HCT116 (cell line): ENCODE results near the gene DARS1. TPM values are rescaled to one million over a fixed set of nuclear protein-coding genes. Genes with fewer than 3 reads are reported as not detected.

Source experiments
- ATAC-seq: fragments of 200-7000 bp; cut with Tn5 transposase; 2 replicates; pipeline ENCODE4 v1.9.1; 2020; ENCODE audit warnings: mild to moderate bottlenecking, moderate library complexity
- BruUV-seq: library from RNA; stranded (reverse); fragments of 400-500 nt; replicated peaks from 2 replicates; lab custom pipeline; 2021; lab: Mats Ljungman, UMichigan
- CTCF ChIA-PET: fragments of 300-600 bp; sonication (Branson Sonifier 250); formaldehyde crosslinking; loops from one replicate; lab custom pipeline; 2021; ENCODE audit warnings: antibody characterized with exemption; lab: Charles Lee
- POLR2A ChIA-PET: fragments of 300-600, 350-600 bp; sonication (Branson Sonifier 250); formaldehyde crosslinking; loops from one replicate; lab custom pipeline; 2021; ENCODE audit warnings: antibody characterized with exemption; lab: Charles Lee
- RAD21 ChIA-PET, 2 experiments: fragments of 300-600 bp; sonication (Branson Sonifier 250); formaldehyde crosslinking; loops; one replicate each; lab custom pipeline; 2023; ENCODE audit warnings: low total read pairs in 2 of 2; ENCODE audit not compliant: uncharacterized antibody in 2 of 2, unreplicated experiment in 2 of 2, low non-redundant PET in 1 of 2; lab: Charles Lee
- DNase-seq: peaks from one replicate; pipeline ENCODE4 v3.0.0-alpha.2; 2010; ENCODE audit warnings: low read depth, low spot score
- H2AFZ ChIP-seq: fragments of 200-600 bp; shearing (Covaris generic), sonication (generic); 2 replicates; pipeline ENCODE4 v1.6.1; 2017; ENCODE audit warnings: low read depth, mixed run types, mixed read lengths, antibody characterized with exemption, low read length; ENCODE audit not compliant: poor library complexity, severe bottlenecking
- H3K27ac ChIP-seq: 2 replicates; pipeline ENCODE4 v1.5.1; 2012; ENCODE audit warnings: low read depth, low read length
- H3K27me3 ChIP-seq: fragments of 200-600 bp; sonication (generic); 2 replicates; pipeline ENCODE4 v1.6.1; 2016; ENCODE audit warnings: mixed run types, low read length, mixed read lengths; ENCODE audit not compliant: insufficient read depth
- H3K36me3 ChIP-seq, 2 experiments: fragments of 200-500 bp in 1 of 2; fragments of 200-600 bp in 1 of 2; sonication (Bioruptor generic) in 1 of 2; sonication (generic) in 1 of 2; 2 replicates each; pipeline versions ENCODE4 v1.5.1 to v1.6.1; 2014 to 2016; ENCODE audit warnings: low read length in 2 of 2, inconsistent platforms in 1 of 2, mixed read lengths in 1 of 2, mixed run types in 1 of 2; ENCODE audit not compliant: insufficient read depth in 2 of 2, control insufficient read depth in 1 of 2
- H3K4me1 ChIP-seq, 2 experiments: fragments of 200-600 bp in 1 of 2; sonication (generic) in 1 of 2; 2 replicates each; pipeline versions ENCODE4 v1.5.1 to v1.6.1; 2012 to 2017; ENCODE audit warnings: low read length in 2 of 2, inconsistent platforms in 1 of 2, mild to moderate bottlenecking in 1 of 2, mixed read lengths in 1 of 2, mixed run types in 1 of 2, moderate library complexity in 1 of 2; ENCODE audit not compliant: insufficient read depth in 2 of 2, control insufficient read depth in 1 of 2
- H3K4me2 ChIP-seq: fragments of 200-600 bp; sonication (generic); 2 replicates; pipeline ENCODE4 v1.6.1; 2017; ENCODE audit warnings: mixed run types, low read length, mixed read lengths
- H3K4me3 ChIP-seq, 2 experiments: fragments of 200-600 bp in 1 of 2; sonication (generic) in 1 of 2; replicated peaks in 1 of 2; 2 replicates each; pipeline ENCODE4 v1.5.1; 2011 to 2016; ENCODE audit warnings: low read length in 2 of 2, control low read depth in 1 of 2, low read depth in 1 of 2, mild to moderate bottlenecking in 1 of 2, mixed read lengths in 1 of 2, mixed run types in 1 of 2
- H3K79me2 ChIP-seq: fragments of 200-600 bp; sonication (generic); 2 replicates; pipeline ENCODE4 v1.6.1; 2017; ENCODE audit warnings: mild to moderate bottlenecking, mixed run types, low read length, moderate library complexity, mixed read lengths; ENCODE audit not compliant: insufficient read depth
- H3K9ac ChIP-seq: fragments of 200-600 bp; sonication (generic); 2 replicates; pipeline ENCODE4 v1.6.1; 2016; ENCODE audit warnings: low read length, mixed read lengths
- H3K9me2 ChIP-seq: fragments of 200-600 bp; sonication (generic), shearing (Covaris generic); 2 replicates; pipeline ENCODE4 v1.6.1; 2017; ENCODE audit warnings: mixed run types, mild to moderate bottlenecking, moderate library complexity; ENCODE audit not compliant: insufficient read depth
- H3K9me3 ChIP-seq, 2 experiments: fragments of 200-500 bp in 1 of 2; fragments of 200-600 bp in 1 of 2; sonication (Bioruptor generic) in 1 of 2; sonication (generic) in 1 of 2; 2 replicates each; pipeline ENCODE4 v1.6.1; 2014 to 2017; ENCODE audit warnings: low read length in 2 of 2, mixed read lengths in 2 of 2, inconsistent platforms in 1 of 2, low read depth in 1 of 2, mild to moderate bottlenecking in 1 of 2, mixed run types in 1 of 2, moderate library complexity in 1 of 2; ENCODE audit not compliant: control insufficient read depth in 1 of 2, insufficient read depth in 1 of 2
- H4K20me1 ChIP-seq: fragments of 200-600 bp; sonication (generic), shearing (Covaris generic); 2 replicates; pipeline ENCODE4 v1.6.1; 2017; ENCODE audit warnings: mixed run types, mild to moderate bottlenecking, moderate library complexity; ENCODE audit not compliant: insufficient read depth
- CBX3 ChIP-seq: IDR thresholded peaks from 2 replicates; pipeline ENCODE4 v1.6.1; 2012; ENCODE audit warnings: low read depth
- EGR1 ChIP-seq: IDR thresholded peaks from 2 replicates; pipeline ENCODE4 v1.6.1; 2012; ENCODE audit warnings: low read depth
- ELF1 ChIP-seq: IDR thresholded peaks from 2 replicates; pipeline ENCODE4 v1.6.1; 2012; ENCODE audit warnings: low read depth, borderline replicate concordance
- EZH2 ChIP-seq: fragments of 200-600 bp; sonication (generic); IDR thresholded peaks from 2 replicates; pipeline ENCODE4 v1.6.1; 2017; ENCODE audit warnings: antibody characterized with exemption, mixed run types
- EZH2phosphoT487 ChIP-seq: fragments of 200-600 bp; IDR thresholded peaks from 2 replicates; pipeline ENCODE4 v1.6.1; 2018; ENCODE audit warnings: antibody characterized with exemption, borderline replicate concordance
- JUND ChIP-seq: IDR thresholded peaks from 2 replicates; pipeline ENCODE4 v1.6.1; 2012
- SP1 ChIP-seq: IDR thresholded peaks from 2 replicates; pipeline ENCODE4 v1.6.1; 2012; ENCODE audit warnings: low read depth
- SRF ChIP-seq: IDR thresholded peaks from 2 replicates; pipeline ENCODE4 v1.6.1; 2012; ENCODE audit warnings: low read depth
- ZFX ChIP-seq: fragments of 450-650 bp; IDR thresholded peaks from 2 replicates; pipeline ENCODE4 v1.6.1; 2017
- ZNF274 ChIP-seq: fragments of 200-500 bp; sonication (Bioruptor generic); IDR thresholded peaks from 2 replicates; pipeline ENCODE4 v1.6.1; 2014; ENCODE audit warnings: mild to moderate bottlenecking, low read depth, low read length, inconsistent platforms
- intact Hi-C: fragments of 100-400 bp; cut with micrococcal nuclease; formaldehyde crosslinking; loops from 2 replicates; pipeline ENCODE4 v1.10.0; 2022
- total RNA-seq: library from RNA; stranded (reverse); gene quantifications from one replicate; pipeline ENCODE4 v1.2.1, GENCODE V29; 2021; ENCODE audit not compliant: unreplicated experiment
- TF ChIP-seq, protein P1 (sequence below): IDR thresholded peaks from 2 replicates; pipeline ENCODE4 v1.6.1; 2011; ENCODE audit warnings: mild to moderate bottlenecking, low read length, moderate library complexity; ENCODE audit not compliant: insufficient replicate concordance; ENCODE audit errors: extremely low read depth
- TF ChIP-seq, protein P2 (sequence below): IDR thresholded peaks from 2 replicates; pipeline ENCODE4 v1.6.1; 2012

DARS1 gene
- total RNA-seq, 1 experiment from 2014 or later: 94.8 TPM

DNA sequence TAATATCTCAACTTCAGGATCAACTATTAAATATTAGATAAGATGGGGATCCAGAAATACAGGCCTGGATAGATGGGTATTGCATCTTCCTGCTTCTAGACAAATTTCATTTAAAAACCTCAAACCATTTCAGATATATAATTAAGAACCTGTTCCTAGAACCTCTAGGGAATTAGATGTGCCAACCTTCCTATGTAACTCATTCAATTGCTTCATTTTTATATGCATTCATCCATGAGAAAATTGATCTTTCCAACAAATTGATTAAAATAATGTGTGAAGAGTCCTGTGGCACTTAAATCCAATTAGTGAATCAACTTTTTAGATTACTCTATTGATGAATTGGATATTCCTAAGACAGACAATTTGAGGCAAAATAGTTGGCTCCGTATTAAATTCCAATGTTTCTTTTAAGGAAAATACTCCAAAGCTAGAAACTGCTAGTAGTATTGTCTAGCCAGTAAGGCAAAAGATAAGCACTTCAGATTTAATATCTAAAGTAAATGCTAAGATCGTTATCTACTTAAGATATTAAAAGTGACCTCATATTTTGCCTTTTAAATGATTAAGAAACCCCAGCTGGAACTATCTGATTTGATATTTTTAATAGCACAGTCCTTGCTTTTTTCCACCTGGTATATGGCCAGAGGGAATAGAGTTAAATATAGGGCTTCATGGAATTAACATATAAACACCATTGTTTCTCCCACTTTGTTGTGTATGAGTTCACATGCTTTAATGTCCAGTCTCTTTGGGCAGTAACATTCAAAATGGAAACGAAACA, 35.8 kb downstream of the DARS1 start:
- Histone ChIP-seq H3K9ac (peak overlapping the region; percentile 60), H4K20me1 (peaks cover 4% of the 10 kb centered on the region; the same call in 1 of the 2 replicates), H3K4me1 (peaks cover 48 to 54% of the 10 kb centered on the region in 2 experiments), H3K27ac (peak overlapping the region; percentile 97; the same call in 1 of the 2 replicates), H3K9me3 (no peaks in the 10 kb centered on the region), H3K27me3 (no peaks in the 10 kb centered on the region), H3K79me2 (peaks cover 76% of the 10 kb centered on the region), H3K4me2 (peak overlapping the region; percentile 80), H3K4me3 (peak overlapping the region in 1 of 2 experiments; percentile 3; a peak in 1 of 4 replicates), H3K36me3 (0 out of 4 replicates have a peak, but pooled peaks cover 0 to 3% of the 10 kb centered on the region in 2 experiments), H3K9me2 (no peaks in the 10 kb centered on the region), H2AFZ (no peak overlapping the region)
- intact Hi-C loops: loop anchor here (1.0 kb wide), 1 partner anchor 36 kb away; the partner anchor contains the start of gene DARS1
- no peak for ATAC-seq
- RAD21 ChIA-PET: no interaction called here
- POLR2A ChIA-PET: interaction anchor here (0.7 to 1.4 kb wide), 2 partner anchors 14 to 21 kb away, joined by 4 read pairs; no protein-coding TSS in a partner anchor
- no TSS peak for BruUV-seq
- no peak for TF ChIP-seq ZNF274
- no peak for TF ChIP-seq EZH2phosphoT487
- TF ChIP-seq SP1: 0 out of 2 replicates have a peak, but pooled peaks have one; percentile 6
- CTCF ChIA-PET: no interaction called here
- no peak for DNase-seq

DNA sequence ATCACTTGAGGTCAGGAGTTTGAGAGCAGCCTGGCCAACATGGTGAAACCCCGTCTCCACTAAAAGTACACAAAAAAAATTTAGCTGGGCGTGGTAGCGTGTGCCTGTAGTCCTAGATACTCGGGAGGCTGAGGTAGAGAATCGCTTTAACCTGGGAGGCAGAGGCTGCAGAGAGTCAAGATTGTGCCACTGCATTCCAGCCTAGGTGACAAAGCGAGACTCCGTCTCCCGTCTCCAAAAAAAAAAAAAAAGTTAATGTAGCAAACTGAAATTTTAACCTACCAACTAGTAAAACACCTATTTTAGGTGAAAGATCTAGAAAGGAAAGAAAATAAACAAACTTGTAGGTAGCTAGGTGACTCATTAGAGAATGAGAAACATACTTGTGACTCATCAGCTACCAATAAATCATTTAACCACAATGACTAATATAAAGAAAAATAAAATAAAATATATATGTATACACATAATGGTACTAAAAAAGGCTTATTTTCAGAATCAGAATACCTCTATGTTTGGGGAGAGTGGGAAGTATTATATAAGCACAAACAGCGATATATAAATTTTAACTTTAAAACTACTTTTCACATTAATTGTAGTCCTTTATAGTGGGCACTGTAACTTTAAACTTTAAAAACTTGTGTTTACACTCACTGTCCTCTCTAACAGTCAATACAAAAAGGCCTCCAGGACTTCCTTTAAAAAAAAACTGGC, 36.6 kb downstream of the DARS1 start:
- H3K4me3 ChIP-seq: peak overlapping the region; percentile 20 to 49
- H3K27ac ChIP-seq: peak overlapping the region; percentile 97
- peaks cover 4% of the 10 kb centered on the region; the same call in 1 of the 2 replicates for H4K20me1 ChIP-seq
- ATAC-seq (peak; percentile 92), DNase-seq (peak; percentile 83)
- H3K9me2 ChIP-seq: no peaks in the 10 kb centered on the region
- intact Hi-C loops: loop anchor here (1.0 kb wide), 1 partner anchor 37 kb away; the partner anchor contains the start of gene DARS1
- ChIA-PET POLR2A (interaction anchor here (0.7 to 1.4 kb wide), 2 partner anchors 15 to 22 kb away, joined by 4 read pairs; no protein-coding TSS in a partner anchor), RAD21 (interaction anchor here in 1 of 2 experiments (0.7 kb wide), 1 partner anchor 401 kb away, joined by 3 read pairs; no protein-coding TSS in a partner anchor), CTCF (no interaction called here)
- peaks cover 77% of the 10 kb centered on the region for H3K79me2 ChIP-seq
- no TSS peak for BruUV-seq
- H3K27me3 ChIP-seq: no peaks in the 10 kb centered on the region
- peaks cover 49 to 51% of the 10 kb centered on the region in 2 experiments for H3K4me1 ChIP-seq
- peak overlapping the region; percentile 80 for H3K4me2 ChIP-seq
- H3K36me3 ChIP-seq: 0 out of 4 replicates have a peak, but pooled peaks cover 0 to 3% of the 10 kb centered on the region in 2 experiments
- H3K9me3 ChIP-seq: no peaks in the 10 kb centered on the region
- H3K9ac ChIP-seq: peak overlapping the region; percentile 60
- H2AFZ ChIP-seq: no peak overlapping the region
- TF ChIP-seq, protein P1, sequence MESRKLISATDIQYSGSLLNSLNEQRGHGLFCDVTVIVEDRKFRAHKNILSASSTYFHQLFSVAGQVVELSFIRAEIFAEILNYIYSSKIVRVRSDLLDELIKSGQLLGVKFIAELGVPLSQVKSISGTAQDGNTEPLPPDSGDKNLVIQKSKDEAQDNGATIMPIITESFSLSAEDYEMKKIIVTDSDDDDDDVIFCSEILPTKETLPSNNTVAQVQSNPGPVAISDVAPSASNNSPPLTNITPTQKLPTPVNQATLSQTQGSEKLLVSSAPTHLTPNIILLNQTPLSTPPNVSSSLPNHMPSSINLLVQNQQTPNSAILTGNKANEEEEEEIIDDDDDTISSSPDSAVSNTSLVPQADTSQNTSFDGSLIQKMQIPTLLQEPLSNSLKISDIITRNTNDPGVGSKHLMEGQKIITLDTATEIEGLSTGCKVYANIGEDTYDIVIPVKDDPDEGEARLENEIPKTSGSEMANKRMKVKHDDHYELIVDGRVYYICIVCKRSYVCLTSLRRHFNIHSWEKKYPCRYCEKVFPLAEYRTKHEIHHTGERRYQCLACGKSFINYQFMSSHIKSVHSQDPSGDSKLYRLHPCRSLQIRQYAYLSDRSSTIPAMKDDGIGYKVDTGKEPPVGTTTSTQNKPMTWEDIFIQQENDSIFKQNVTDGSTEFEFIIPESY: no peak
- peak; percentile 72; the same call in 1 of the 2 replicates for TF ChIP-seq SRF
- TF ChIP-seq EGR1: no peak
- peak; percentile 76 for TF ChIP-seq SP1
- TF ChIP-seq, protein P2, sequence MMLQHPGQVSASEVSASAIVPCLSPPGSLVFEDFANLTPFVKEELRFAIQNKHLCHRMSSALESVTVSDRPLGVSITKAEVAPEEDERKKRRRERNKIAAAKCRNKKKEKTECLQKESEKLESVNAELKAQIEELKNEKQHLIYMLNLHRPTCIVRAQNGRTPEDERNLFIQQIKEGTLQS: peak; percentile 77
- peak; percentile 73; the same call in 1 of the 2 replicates for TF ChIP-seq CBX3
- no peak for TF ChIP-seq ZNF274
- TF ChIP-seq ELF1: no peak
- no peak for TF ChIP-seq EZH2
- peak; percentile 94 for TF ChIP-seq JUND
- no peak for TF ChIP-seq ZFX
